KBM-7 (cell line): ENCODE data around the gene SKOR1.

Experiments used
- DNase-seq: peaks from one replicate; pipeline ENCODE4 v3.0.0-alpha.2; 2015
- in situ Hi-C: fragments of 300-500 bp; cut with MboI; formaldehyde crosslinking; loops from 2 replicates; pipeline ENCODE4 v1.14.3; 2020; ENCODE audit warnings: low sequenced_read_pairs, low pct_unique_long_range_greater_than_20kb, mixed read lengths

SKOR1 gene

GRCh38 chr15:67869701-67870100, 44.4 kb downstream of the SKOR1 start:
- DNase-seq, result no peak
- in situ Hi-C loops, result loop anchor here (10.0 kb wide), 1 partner anchor 305 kb away; no protein-coding TSS in a partner anchor

- in situ Hi-C loops, result no loop called here
- DNase-seq, result no peak
Observed at GRCh38 chr15:67870868-67871408, 45.6 kb downstream of the SKOR1 start.

- DNase-seq, result no peak
- in situ Hi-C loops, result no loop called here
Observed at GRCh38 chr15:67873777-67874176, 48.5 kb downstream of the SKOR1 start.

- in situ Hi-C loops, result no loop called here
- peak; percentile 40 for DNase-seq
Observed at GRCh38 chr15:67878712-67879206, 53.5 kb downstream of the SKOR1 start.

GRCh38 chr15:67879440-67880129, 54.3 kb downstream of the SKOR1 start:
- peak; percentile 92 for DNase-seq
- in situ Hi-C loops, result no loop called here

GRCh38 chr15:67880651-67881182, 55.4 kb downstream of the SKOR1 start:
- peak; percentile 95 for DNase-seq
- in situ Hi-C loops, result no loop called here

- DNase-seq, result peak; percentile 96
- in situ Hi-C loops, result no loop called here
Observed at GRCh38 chr15:67882487-67883233, 57.4 kb downstream of the SKOR1 start.

GRCh38 chr15:67883234-67883773, 58.0 kb downstream of the SKOR1 start:
- in situ Hi-C loops, result no loop called here
- peak; percentile 54 for DNase-seq

- in situ Hi-C loops, result no loop called here
- DNase-seq, result no peak
Observed at GRCh38 chr15:67884009-67884408, 58.7 kb downstream of the SKOR1 start.
